IPS-18a (cell line): ENCODE results near the gene MIGA2.
A peak's percentile ranks its signal among the peaks of the same experiment; 100 is the strongest.

Source experiments
- H3K27ac ChIP-seq: one replicate; pipeline ENCODE4 v1.5.1; 2013; ENCODE audit warnings: low read length
- H3K27me3 ChIP-seq: one replicate; pipeline ENCODE4 v1.6.1; 2013; ENCODE audit warnings: mild to moderate bottlenecking, low read length; ENCODE audit not compliant: control insufficient read depth, insufficient read depth
- H3K36me3 ChIP-seq: one replicate; pipeline ENCODE4 v1.6.1; 2013; ENCODE audit warnings: low read depth, low read length; ENCODE audit not compliant: control insufficient read depth
- H3K4me1 ChIP-seq: one replicate; pipeline ENCODE4 v1.6.1; 2013; ENCODE audit warnings: low read depth, low read length; ENCODE audit not compliant: control insufficient read depth
- H3K4me3 ChIP-seq: one replicate; pipeline ENCODE4 v1.5.1; 2013; ENCODE audit warnings: low read length
- H3K9ac ChIP-seq: one replicate; pipeline ENCODE4 v1.6.1; 2013; ENCODE audit warnings: mild to moderate bottlenecking, low read length, moderate library complexity
- H3K9me3 ChIP-seq: one replicate; pipeline ENCODE4 v1.6.1; 2013; ENCODE audit warnings: low read depth, low read length; ENCODE audit not compliant: control insufficient read depth

Gene MIGA2

GRCh38 chr9:129012343-129012742 lies 24.1 kb upstream of the MIGA2 start:
- H3K4me1 ChIP-seq = no peaks in the 10 kb centered on the region
- no peaks in the 10 kb centered on the region for H3K27me3 ChIP-seq
- no peaks in the 10 kb centered on the region for H3K9me3 ChIP-seq
- H3K36me3 ChIP-seq = peaks cover 26% of the 10 kb centered on the region
- no peak overlapping the region for H3K4me3 ChIP-seq
- no peak overlapping the region for H3K27ac ChIP-seq
- H3K9ac ChIP-seq = no peak overlapping the region

- H3K4me1 ChIP-seq = no peaks in the 10 kb centered on the region
- no peaks in the 10 kb centered on the region for H3K9me3 ChIP-seq
- no peaks in the 10 kb centered on the region for H3K27me3 ChIP-seq
- H3K9ac ChIP-seq = no peak overlapping the region
- H3K27ac ChIP-seq = no peak overlapping the region
- no peak overlapping the region for H3K4me3 ChIP-seq
- peaks cover 22% of the 10 kb centered on the region for H3K36me3 ChIP-seq
Observed at GRCh38 chr9:129012893-129013448, 23.5 kb upstream of the MIGA2 start.

DNA sequence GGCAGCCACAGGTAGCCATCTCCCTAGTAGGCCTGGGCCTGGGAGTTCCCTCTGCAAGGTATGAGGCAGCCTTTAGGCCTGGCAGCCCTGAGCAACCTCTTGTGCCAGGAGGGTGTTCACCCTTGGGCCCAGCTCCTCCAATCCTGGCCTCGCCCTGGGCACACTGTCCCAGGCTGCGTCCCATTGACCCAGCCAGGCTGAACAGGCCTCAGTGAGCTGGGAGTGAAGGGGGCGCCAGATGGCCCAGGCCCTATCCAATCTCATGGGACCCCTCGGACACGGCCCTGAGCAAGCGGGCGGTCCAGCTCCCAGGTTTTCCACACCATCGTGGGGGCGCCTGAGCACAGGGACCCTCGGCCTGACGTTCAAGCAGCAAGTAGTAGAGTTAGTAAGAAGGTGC lies 22.8 kb upstream of the MIGA2 start:
- H3K4me1 ChIP-seq = no peaks in the 10 kb centered on the region
- no peak overlapping the region for H3K9ac ChIP-seq
- no peak overlapping the region for H3K4me3 ChIP-seq
- H3K27me3 ChIP-seq = no peaks in the 10 kb centered on the region
- H3K9me3 ChIP-seq = no peaks in the 10 kb centered on the region
- H3K36me3 ChIP-seq = peaks cover 19% of the 10 kb centered on the region
- H3K27ac ChIP-seq = no peak overlapping the region

DNA sequence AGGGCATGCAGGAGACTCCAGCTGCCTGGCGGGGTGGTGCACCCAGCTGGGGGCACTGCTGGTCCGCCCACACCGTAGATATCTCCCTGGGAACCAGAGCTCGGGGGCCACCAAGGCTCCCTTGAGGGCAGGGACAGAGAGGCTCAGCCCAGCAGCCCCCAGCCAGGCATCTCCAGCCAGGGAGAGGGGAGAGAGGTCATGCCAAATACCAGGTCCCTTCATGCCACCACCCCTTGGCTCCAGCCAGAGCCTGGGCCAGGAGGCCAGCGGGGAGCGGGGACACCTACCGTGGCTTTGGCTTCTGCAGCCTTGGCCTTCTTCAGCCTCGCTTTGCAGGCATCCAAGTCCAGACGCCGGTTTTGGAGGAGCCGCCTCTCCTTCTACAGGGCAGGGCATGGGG lies 22.3 kb upstream of the MIGA2 start:
- Histone ChIP-seq H3K27me3 (no peaks in the 10 kb centered on the region), H3K9ac (no peak overlapping the region), H3K4me3 (no peak overlapping the region), H3K27ac (no peak overlapping the region), H3K36me3 (peaks cover 22% of the 10 kb centered on the region), H3K4me1 (no peaks in the 10 kb centered on the region), H3K9me3 (no peaks in the 10 kb centered on the region)

DNA sequence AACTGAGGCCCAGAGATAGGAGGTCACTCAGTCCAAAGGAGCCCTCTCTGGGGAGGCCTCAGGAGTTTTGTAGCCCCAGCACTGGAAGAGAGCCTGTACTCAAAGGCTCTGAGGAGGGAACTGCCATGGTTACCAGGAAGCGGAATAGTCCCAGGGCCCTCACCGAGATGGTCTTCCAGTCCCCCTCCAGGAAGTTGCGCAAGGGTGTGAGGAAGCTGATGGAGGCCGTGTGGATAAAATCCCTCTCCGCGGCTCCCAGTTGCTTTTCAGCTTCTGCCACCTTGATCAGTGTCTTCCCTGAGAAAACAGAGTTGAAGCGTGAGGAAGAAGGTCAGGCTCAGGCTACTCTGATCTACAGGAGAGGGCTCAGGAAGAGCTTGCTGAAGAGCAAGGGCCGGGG lies 21.8 kb upstream of the MIGA2 start:
- H3K4me3 ChIP-seq = no peak overlapping the region
- H3K9me3 ChIP-seq = no peaks in the 10 kb centered on the region
- no peak overlapping the region for H3K9ac ChIP-seq
- no peak overlapping the region for H3K27ac ChIP-seq
- H3K4me1 ChIP-seq = no peaks in the 10 kb centered on the region
- peaks cover 22% of the 10 kb centered on the region for H3K36me3 ChIP-seq
- no peaks in the 10 kb centered on the region for H3K27me3 ChIP-seq

GRCh38 chr9:129021091-129021490 lies 15.3 kb upstream of the MIGA2 start:
- no peak overlapping the region for H3K4me3 ChIP-seq

DNA sequence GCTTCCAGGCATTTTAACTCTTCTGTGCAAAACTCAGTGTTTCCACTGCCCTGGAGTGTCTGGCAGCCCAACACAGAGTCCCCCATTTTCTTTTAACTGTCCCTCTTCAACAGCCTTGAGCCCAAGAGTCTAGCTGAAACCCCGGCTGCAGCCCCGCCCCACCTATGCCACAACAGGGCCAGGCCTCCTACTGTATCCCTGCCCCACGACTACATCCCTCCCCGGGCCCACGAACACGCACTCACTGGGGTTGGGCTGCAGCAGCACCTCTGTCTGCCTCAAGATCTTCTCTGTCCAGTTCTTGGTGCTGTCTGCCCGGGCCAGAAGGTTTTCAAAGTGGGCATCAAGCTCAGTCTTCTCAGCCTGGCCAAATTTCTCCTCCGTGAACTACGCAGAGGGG lies 14.4 kb upstream of the MIGA2 start:
- Histone ChIP-seq H3K9ac (no peak overlapping the region), H3K27me3 (no peaks in the 10 kb centered on the region), H3K4me3 (no peak overlapping the region), H3K36me3 (peaks cover 3% of the 10 kb centered on the region), H3K4me1 (peaks cover 5% of the 10 kb centered on the region), H3K27ac (no peak overlapping the region), H3K9me3 (no peaks in the 10 kb centered on the region)

More at GRCh38 chr9:129021091-129021490, 15.3 kb upstream of the MIGA2 start:
- H3K4me1 ChIP-seq = no peaks in the 10 kb centered on the region
- H3K9ac ChIP-seq = no peak overlapping the region
- no peaks in the 10 kb centered on the region for H3K9me3 ChIP-seq
- no peaks in the 10 kb centered on the region for H3K27me3 ChIP-seq
- no peak overlapping the region for H3K27ac ChIP-seq
- peaks cover 3% of the 10 kb centered on the region for H3K36me3 ChIP-seq

DNA sequence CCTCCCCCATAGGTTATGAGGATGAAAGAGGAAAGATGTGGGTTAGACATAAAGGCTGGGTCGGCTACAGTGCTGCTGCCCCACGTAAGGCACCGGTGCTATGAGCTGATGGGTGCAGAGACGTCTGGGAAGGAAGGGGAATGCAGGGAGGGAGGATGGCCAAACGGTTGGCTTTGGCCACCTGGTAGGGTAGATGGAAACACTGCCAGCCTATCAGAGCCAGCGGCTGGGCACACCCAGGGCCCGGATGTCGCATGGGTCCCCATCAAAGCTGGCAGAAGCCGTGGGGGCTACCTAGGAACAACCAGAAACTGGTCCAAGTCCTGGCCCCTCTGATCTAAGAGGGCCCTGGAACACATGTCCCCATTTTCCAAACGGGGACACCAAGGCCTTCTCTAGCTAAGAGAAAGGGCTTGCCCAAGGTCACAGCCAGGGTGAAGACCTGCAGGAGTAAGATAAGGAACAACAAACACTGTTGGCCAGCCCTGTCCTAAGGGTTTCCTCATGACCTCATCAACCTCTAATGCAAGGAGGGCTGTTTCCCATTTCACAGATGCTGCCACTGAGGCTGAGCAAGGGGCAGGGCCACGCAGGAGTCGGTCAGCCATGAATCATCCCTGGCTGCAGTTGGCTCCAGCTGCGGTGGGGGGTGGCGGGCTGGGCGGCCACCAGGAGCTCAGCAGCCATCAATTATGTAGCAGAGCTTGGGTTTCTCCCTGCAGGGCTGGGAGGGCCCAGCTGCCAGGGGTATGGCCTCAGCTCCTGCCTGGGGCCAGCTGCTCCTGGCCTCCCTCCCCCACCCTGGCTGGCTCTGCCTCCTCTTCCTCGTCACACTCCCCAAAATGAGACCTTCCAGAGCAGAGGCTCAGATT lies 13.2 kb upstream of the MIGA2 start:
- H3K27me3 ChIP-seq = no peaks in the 10 kb centered on the region
- no peaks in the 10 kb centered on the region for H3K9me3 ChIP-seq
- no peak overlapping the region for H3K27ac ChIP-seq
- peaks cover 10% of the 10 kb centered on the region for H3K4me1 ChIP-seq
- peaks cover 3% of the 10 kb centered on the region for H3K36me3 ChIP-seq
- no peak overlapping the region for H3K4me3 ChIP-seq
- H3K9ac ChIP-seq = no peak overlapping the region

DNA sequence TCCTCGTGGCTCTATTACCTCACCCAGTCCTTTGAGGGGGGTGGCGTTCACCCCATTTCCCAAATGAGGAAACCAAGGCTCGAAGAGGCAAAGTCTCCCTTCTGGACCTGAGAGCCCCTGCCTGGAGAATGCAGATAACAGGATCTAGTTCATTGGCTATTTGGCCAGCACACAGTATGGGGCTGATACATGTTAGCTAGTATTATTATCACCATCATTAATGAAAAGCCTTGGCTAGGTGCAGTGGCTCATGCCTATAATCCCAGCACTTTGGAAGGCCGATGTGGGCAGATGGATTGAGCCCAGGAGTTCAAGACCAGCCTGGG lies 12.6 kb upstream of the MIGA2 start:
- Histone ChIP-seq H3K9ac (no peak overlapping the region), H3K9me3 (no peaks in the 10 kb centered on the region), H3K27me3 (no peaks in the 10 kb centered on the region), H3K4me1 (peaks cover 10% of the 10 kb centered on the region), H3K27ac (no peak overlapping the region), H3K4me3 (no peak overlapping the region), H3K36me3 (peaks cover 2% of the 10 kb centered on the region)

DNA sequence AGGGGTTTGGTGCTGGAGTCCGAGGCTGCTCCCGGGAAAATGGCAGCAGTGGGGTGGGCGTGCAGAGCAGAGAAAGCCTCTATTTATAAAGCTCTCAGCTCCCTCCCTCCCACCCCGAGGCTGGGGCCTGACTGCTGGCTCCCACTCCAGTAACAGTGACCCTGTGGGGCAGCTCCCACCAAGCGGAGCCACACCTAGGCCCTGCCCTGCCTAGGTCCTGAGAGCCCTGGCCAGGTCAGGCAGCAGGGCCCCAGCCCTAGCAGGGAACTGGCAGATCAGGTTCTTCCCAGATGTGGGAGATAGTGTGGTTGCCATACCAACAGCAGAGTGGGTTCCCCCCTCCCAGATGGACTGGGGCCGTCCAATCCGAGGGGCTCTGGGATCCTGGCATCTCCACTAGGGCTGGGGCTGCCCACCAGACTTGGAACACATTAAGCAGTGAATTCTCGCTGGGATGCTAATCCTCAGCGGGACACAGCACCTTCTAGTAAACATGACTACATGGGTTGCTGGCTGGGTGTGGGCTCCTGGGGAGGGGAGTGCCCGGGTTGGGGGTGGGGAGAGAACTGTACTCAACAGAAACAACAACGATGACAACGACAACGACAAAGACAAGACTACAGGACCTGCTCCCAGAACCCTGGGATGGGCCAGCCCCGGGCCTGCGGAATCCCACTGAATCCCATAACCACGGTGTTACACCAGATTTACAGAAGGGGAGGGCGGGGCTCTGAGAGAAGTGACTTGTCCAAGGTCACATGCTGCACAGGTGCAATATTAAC lies 9.8 kb upstream of the MIGA2 start:
- peak overlapping the region; percentile 70 for H3K4me3 ChIP-seq
- H3K9me3 ChIP-seq = no peaks in the 10 kb centered on the region
- H3K36me3 ChIP-seq = no peaks in the 10 kb centered on the region
- H3K27me3 ChIP-seq = no peaks in the 10 kb centered on the region
- H3K9ac ChIP-seq = no peak overlapping the region
- H3K4me1 ChIP-seq = peaks cover 10% of the 10 kb centered on the region
- H3K27ac ChIP-seq = no peak overlapping the region

- peak overlapping the region; percentile 70 for H3K4me3 ChIP-seq
- H3K27me3 ChIP-seq = no peaks in the 10 kb centered on the region
- H3K9ac ChIP-seq = peak overlapping the region; percentile 42
- H3K36me3 ChIP-seq = no peaks in the 10 kb centered on the region
- peaks cover 10% of the 10 kb centered on the region for H3K4me1 ChIP-seq
- no peaks in the 10 kb centered on the region for H3K9me3 ChIP-seq
- no peak overlapping the region for H3K27ac ChIP-seq
Observed at GRCh38 chr9:129027224-129027684, 9.2 kb upstream of the MIGA2 start.
